ENCODE data around the gene THADA.
"Not testable (repeated sequence)": the region's sequence is repeated elsewhere in the genome, so short reads cannot be mapped to it uniquely, and the experiment has no call there.

THADA gene

DNA sequence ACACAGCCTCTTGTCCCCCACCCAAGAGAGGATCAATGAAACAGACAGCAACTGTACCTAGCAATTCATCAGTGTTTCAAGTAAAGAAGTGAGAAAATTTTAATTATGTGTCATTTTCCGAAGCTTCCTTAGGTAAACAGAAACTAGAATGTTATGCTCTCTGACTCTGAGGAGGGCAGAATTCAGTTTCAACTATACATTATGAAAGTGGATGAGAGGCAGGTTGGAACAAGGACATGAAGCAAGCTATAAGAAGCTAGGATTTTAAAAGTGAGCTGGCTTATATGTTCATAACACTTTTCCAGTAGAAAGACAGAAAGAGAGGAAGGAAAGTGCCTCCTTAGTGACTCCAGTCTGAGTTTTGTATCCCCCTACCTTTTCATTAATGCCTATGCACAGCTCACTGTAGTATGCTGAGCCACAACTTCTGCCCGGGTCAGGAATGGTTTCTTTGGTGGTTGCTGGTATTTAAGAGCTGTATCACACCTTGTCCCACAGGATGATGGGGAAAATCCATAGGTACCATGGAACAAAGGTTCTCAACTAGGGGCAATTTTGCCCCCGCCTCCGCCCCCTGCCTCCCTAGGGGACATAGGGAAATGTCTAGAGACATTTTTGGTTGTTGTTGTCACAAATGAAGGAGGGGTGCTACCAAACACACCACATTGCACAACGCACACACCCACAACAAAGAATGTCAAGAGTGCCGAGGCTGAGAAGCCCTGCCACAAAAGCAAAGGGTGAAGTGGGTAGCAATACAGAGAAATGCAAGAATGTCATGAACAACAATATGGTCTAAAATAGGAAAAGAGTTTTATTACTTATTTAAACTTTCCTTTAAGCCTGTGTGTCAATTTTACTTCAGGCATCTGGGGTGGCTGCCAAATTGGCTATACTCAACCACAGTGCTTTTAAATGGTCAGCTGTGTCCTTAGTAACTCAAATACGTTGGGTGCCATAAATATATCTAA, 208.5 kb downstream of the THADA start:
- DNase-seq (ENCODE audit: low spot score) = no peak

- not testable (repeated sequence) for DNase-seq (ENCODE audit: low spot score)
Observed at GRCh38 chr2:43386679-43387078, 209.2 kb downstream of the THADA start.

DNA sequence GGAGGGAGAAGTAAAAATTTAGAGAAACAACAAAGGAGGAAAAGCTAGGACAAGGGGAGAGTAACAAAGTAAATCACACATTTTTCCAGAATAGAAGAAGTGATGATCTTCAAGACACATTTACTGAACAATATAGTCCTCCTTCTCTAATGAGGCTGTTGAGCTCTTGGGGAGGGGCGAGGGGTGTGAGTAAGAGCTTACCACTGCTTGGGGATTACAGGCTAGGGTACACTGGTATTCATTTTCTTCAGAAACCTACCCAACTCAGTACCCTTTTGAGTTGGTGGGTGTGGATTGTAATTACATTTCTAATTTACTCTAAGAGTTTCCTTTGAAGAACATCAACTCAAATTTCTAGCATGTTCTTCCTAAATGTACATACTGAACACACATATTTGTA, 211.7 kb downstream of the THADA start:
- no peak for DNase-seq (ENCODE audit: low spot score)

GRCh38 chr2:43383533-43383932, 212.3 kb downstream of the THADA start:
- no peak for DNase-seq (ENCODE audit: low spot score)

DNA sequence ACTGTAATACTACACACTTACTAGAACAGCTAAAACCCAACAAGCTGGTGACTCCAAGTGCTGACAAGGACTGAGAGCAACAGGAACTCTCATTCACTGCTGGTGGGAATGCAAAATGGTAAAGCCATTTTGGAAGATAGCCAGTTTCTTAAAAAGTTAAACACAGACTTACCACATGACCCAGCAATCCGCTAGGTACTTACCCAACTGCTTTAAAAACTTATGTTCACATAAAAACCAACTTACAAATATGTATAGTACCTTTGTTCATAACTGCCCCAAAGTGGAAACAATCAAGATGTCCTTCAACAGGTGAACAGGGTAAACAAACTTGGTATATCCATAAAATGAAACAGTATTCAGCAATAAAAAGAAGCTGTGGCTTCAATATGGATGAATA, 216.3 kb downstream of the THADA start:
- no peak for DNase-seq (ENCODE audit: low spot score)

DNA sequence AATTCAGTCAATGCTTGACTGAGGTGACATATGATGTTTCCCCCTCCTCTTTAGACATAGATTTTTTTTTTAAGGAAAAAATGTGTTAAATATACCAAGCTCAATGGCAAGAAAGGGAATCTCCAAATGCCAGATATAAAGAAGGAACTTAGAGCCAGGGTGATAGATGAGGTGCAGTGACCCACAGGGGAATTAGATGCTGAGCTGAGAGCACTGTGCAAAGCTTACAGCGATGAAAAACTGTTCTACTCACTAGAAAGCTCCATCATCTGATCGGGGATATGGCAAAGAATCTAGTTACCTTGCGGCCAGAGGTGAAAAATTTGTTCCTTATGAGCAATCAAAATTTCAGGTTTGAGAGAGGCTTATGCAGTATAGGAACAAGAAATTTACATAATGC, 218.5 kb downstream of the THADA start:
- DNase-seq (ENCODE audit: low spot score) = no peak

DNA sequence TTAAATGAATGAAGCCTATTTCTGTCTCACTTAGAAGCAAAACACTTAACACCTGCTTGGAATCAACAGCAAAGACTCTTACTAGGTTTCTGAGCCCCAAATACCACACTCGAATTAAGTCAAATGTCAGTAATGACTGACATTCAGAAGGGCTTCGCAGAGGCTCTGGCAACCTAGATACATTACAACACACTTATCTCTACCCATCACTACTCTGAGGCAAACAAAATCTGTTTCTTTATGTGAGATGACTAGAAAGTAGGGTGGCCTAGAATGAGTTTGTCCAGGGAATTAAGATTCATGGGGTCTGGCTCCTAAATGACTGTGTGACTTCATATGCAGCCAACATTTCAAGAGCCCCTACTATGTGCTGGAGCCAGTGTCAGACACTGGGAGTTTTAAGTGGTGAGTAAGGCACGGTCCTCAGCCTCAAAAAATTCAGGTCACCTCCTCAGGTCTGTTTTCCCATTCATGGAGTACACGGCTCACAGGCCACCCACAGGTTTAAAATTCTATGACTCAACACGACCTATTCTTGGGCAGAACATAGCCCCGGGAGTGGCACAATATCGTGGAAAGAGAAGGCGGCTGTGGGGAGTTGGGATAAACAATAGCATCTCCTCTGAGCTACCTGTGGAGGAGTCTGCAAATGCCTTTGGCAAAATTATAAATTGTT, 219.2 kb downstream of the THADA start:
- DNase-seq (ENCODE audit: low spot score) = no peak

DNA sequence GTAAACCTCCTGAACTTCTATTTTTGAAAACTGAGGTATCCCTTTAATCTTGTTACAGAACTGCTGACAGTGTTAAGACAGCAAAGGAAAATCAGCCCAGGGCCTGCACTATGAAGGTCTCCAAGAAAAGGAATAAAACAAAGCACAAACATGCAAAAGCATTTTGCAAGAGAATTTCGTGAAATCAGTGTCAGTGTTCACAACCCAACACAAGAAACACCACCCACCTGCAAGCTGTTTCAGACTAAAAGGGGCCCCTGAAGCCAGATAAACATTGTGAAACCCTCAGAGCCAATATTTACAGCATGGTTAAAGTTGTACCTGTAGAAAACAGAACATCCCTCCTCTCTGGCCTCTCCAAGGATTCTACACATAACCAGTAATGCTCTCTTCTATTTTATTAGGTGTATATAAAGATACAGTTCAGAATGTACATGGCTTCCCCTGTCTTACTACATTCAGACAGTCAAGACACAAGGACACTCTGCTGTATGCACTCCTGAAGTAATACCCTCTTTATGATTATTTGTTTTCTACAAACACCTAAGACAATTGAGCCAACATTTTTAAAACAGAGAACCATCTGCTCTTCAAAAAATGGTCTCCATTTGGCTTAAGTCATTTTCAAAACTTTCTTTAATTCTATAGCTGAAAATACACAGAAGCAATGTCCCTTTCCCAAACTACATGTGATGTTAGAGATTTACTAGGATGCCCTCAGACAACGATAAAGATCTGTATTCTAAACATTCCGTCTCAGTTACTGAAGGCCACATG, 219.9 kb downstream of the THADA start:
- no peak for DNase-seq (ENCODE audit: low spot score)

GRCh38 chr2:43372416-43373081, 223.3 kb downstream of the THADA start:
- no peak for DNase-seq (ENCODE audit: low spot score)

- no peak for DNase-seq (ENCODE audit: low spot score)
Observed at GRCh38 chr2:43370705-43371104, 225.1 kb downstream of the THADA start.

DNA sequence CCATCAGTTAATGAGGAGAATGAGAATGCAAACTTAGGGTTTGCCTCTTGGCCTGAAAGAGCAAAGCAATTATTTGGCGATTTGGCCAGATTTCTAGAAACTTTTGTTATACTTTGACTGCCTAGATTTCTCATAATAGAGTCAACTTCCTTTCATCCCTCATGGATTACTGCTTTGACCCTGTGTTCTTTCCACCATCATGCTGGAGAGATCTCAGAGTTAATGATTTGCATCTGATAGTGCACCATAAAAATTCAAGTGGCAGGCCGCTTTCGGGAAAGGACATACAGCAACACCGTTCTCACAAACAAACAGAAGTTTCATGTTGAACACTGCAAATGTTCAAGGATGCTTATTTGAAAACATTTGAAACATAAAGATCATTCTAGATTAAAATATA, 225.7 kb downstream of the THADA start:
- DNase-seq (ENCODE audit: low spot score) = no peak

DNA sequence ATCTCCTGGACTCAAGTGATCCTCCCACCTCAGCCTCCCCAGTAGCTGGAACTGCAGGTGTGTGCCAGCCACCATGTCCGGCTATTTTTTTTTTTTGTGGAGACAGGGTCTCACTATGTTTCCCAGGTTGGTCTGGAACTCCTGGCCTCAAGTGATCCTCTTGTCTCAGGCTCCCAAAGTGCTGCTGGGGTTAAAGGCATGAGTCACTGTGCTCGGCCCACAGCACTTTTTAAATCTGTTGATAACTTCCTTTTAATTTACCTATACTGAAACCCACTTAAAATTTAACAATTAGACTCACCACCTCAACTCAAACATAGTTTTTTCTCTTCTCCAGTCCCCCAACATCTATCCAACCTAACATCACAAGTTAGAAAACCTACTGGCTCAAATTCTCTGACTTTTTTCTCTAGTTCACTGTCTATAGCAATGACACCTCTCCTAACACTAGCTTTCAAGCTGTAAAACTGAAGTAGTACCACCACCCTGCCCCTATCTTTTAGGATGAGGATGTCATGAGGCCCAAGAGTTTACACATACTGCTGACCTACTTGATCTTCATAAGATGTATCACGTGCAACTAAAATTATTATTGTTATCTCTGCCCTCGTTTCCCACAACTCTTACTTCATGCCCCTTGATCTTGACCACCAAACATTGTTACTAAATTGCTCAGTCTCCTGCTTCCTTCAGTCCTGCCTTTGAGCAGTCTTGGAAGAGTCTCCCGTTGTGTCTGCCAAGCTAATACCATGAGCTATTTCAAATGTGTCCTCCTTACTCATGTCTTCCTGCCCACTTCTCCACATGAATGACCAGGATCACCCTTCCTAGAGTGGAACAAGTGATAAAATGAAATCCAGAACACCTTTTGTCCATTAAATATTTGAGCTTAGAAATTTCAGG, 227.1 kb downstream of the THADA start:
- DNase-seq (ENCODE audit: low spot score) = no peak

DNA sequence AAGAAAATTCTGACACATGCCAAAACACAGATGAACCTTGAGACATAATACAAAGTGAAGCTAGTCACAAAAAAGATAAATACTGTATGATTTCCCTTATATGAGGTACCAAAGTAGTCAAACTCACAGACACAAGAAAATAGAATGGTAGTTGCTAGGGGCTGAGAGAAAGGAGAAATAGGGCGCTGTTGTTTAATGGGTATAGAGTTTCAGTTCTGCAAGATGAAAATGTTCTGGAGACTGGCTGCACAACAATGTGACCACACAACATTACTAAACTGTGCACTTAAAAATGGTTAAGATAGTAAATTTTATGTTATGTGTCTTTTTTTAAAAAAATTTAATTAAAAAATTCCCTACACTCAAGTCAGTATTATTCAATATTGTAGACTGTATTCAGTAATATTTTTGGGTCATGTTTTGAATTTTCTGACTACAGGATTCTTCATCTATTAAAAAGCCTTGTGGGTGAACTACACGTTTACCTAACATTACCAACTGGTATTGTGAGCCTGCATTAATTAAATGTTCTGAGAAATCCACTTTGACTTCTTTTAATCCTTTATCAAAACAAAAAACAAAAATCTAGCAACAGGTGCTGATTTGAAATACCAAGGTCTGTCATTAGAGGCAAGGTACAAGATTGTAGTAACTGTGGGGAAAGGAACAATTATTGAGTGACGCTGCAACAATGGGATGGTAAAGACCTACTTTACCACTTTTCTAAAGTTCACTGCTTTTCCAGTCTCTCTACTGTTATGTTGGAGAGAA, 228.6 kb downstream of the THADA start:
- DNase-seq (ENCODE audit: low spot score) = no peak

- no peak for DNase-seq (ENCODE audit: low spot score)
Observed at GRCh38 chr2:43363120-43363519, 232.7 kb downstream of the THADA start.

GRCh38 chr2:43361286-43361685, 234.6 kb downstream of the THADA start:
- no peak for DNase-seq (ENCODE audit: low spot score)

GRCh38 chr2:43360137-43360536, 235.7 kb downstream of the THADA start:
- DNase-seq (ENCODE audit: low spot score) = no peak

DNA sequence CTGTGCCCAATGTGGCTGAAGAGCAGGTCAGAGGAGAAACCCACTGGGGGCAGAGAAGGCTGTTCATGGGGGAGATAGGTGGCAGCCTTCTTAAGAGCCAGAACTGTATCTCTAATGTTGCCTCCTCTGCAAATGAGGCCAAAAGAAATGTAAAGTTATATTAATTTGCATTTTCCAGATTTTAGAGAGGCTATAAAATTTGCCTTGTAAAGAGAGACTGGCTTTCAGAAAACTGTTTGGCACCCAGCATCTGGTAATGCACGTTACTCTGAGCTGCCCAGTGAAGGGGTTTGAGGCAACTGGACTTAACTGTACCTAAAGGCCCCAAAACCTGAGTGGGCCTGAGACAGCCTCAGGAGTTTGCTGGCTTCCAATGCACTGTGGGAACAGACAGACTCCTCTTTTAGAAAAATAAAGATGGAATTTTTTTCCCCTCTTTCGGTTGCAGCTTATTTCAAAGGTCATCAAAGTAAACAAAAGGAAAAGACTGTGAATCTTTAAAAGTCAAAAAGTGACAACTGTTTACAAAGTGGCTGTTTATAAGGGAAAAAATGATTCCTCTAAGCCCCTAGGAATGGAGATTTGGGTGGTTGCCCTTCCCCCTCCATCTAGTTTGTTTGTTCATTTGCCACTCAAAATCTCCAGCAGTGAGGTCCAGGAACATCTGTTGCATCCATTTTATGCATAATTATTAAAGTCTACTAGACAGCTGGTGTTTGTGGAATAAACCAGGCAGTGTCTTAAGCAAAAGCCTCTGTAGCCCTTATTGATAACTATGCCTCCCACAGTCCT, 237.2 kb downstream of the THADA start:
- DNase-seq (ENCODE audit: low spot score) = no peak

- DNase-seq (ENCODE audit: low spot score) = no peak
Observed at GRCh38 chr2:43356774-43357173, 239.1 kb downstream of the THADA start.

GRCh38 chr2:43355399-43355798, 240.4 kb downstream of the THADA start:
- DNase-seq (ENCODE audit: low spot score) = no peak
